Keratinocyte (primary cell): ENCODE results near the gene CDC42EP3.

ENCODE experiments used
- EZH2 ChIP-seq: IDR thresholded peaks from one replicate; pipeline ENCODE4 v1.6.1; 2012; ENCODE audit warnings: inconsistent platforms, mild to moderate bottlenecking, low read length, moderate library complexity
- TF ChIP-seq, protein P1 (sequence below), 3 experiments: IDR thresholded peaks in 1 of 3; conservative IDR thresholded peaks in 1 of 3; optimal IDR thresholded peaks in 1 of 3; 2 replicates in 2 of 3; 3 replicates in 1 of 3; pipeline versions ENCODE3 to v1.5.1; 2011; ENCODE audit warnings: low read length in 3 of 3, mild to moderate bottlenecking in 3 of 3, moderate library complexity in 2 of 3, control low read depth in 1 of 3, inconsistent platforms in 1 of 3; ENCODE audit not compliant: insufficient read depth in 2 of 3; ENCODE audit errors: extremely low read depth in 1 of 3

DNA sequence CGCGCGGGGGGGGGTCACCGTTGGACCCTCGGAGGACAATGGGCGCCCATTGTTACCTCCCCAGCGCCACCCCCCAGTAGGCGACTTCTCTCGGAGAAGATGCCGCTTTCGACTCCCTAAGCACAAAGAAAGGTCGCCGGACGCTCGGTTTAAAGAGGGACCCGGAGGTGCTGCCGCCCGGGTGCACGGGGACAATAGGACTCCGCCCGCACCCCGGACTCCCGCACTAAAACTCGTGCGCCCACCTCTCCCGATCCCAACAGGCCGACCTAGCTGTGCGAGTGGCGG is 318 bp upstream of the CDC42EP3 start:
- TF ChIP-seq EZH2: no peak
- TF ChIP-seq, protein P1, sequence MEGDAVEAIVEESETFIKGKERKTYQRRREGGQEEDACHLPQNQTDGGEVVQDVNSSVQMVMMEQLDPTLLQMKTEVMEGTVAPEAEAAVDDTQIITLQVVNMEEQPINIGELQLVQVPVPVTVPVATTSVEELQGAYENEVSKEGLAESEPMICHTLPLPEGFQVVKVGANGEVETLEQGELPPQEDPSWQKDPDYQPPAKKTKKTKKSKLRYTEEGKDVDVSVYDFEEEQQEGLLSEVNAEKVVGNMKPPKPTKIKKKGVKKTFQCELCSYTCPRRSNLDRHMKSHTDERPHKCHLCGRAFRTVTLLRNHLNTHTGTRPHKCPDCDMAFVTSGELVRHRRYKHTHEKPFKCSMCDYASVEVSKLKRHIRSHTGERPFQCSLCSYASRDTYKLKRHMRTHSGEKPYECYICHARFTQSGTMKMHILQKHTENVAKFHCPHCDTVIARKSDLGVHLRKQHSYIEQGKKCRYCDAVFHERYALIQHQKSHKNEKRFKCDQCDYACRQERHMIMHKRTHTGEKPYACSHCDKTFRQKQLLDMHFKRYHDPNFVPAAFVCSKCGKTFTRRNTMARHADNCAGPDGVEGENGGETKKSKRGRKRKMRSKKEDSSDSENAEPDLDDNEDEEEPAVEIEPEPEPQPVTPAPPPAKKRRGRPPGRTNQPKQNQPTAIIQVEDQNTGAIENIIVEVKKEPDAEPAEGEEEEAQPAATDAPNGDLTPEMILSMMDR (optimal IDR thresholded peaks at IDR 0.05 in 1 of 3, IDR thresholded peaks at IDR 0.05 in 1 of 3, conservative IDR thresholded peaks at IDR 0.05 in 1 of 3; ENCODE audit: extremely low read depth in 1 of 3, insufficient read depth in 2 of 3, low read length in 3 of 3): no peak
